A673 (cell line): ENCODE data around the gene ITGAV. TPM values are rescaled to one million over a fixed set of nuclear protein-coding genes. Genes with fewer than 3 reads are reported as not detected.

Source experiments
- BruUV-seq: library from RNA; stranded (reverse); fragments of 400-500 nt; replicated peaks from 2 replicates; lab custom pipeline; 2021; lab: Mats Ljungman, UMichigan
- CTCF ChIA-PET: fragments of 300-600 bp; sonication (Branson Sonifier 250); formaldehyde crosslinking; loops from one replicate; lab custom pipeline; 2022; ENCODE audit warnings: antibody characterized with exemption; lab: Charles Lee
- POLR2A ChIA-PET: fragments of 300-600 bp; sonication (Branson Sonifier 250); formaldehyde crosslinking; loops from one replicate; lab custom pipeline; 2022; ENCODE audit warnings: antibody characterized with exemption; ENCODE audit not compliant: low non-redundant PET; lab: Charles Lee
- DNase-seq: peaks from one replicate; pipeline ENCODE4 v3.0.0-alpha.2; 2015; ENCODE audit warnings: low spot score
- H3K27ac ChIP-seq: fragments of 200-600 bp; sonication (generic); 2 replicates; pipeline ENCODE4 v1.5.1; 2016; ENCODE audit warnings: mixed run types, low read depth, mild to moderate bottlenecking, mixed read lengths, antibody characterized with exemption, low read length; ENCODE audit not compliant: poor library complexity, severe bottlenecking
- H3K27me3 ChIP-seq: fragments of 200-600 bp; sonication (generic); replicated peaks from 2 replicates; pipeline ENCODE4 v1.6.1; 2017; ENCODE audit warnings: mixed run types, low read depth, mild to moderate bottlenecking, mixed read lengths, antibody characterized with exemption, low read length; ENCODE audit not compliant: insufficient read depth, poor library complexity
- H3K36me3 ChIP-seq: fragments of 200-600 bp; sonication (generic); 2 replicates; pipeline ENCODE4 v1.6.1; 2016; ENCODE audit warnings: mixed run types, mild to moderate bottlenecking, mixed read lengths, antibody characterized with exemption, low read length; ENCODE audit not compliant: insufficient read depth, poor library complexity, severe bottlenecking
- H3K4me1 ChIP-seq: fragments of 200-600 bp; sonication (generic); 2 replicates; pipeline ENCODE4 v1.6.1; 2017; ENCODE audit warnings: mixed run types, mild to moderate bottlenecking, mixed read lengths, antibody characterized with exemption, low read length; ENCODE audit not compliant: insufficient read depth, poor library complexity, severe bottlenecking
- H3K4me3 ChIP-seq: fragments of 200-600 bp; sonication (generic); 2 replicates; pipeline ENCODE4 v1.5.1; 2016; ENCODE audit warnings: low read depth, mixed run types, mild to moderate bottlenecking, mixed read lengths, low read length; ENCODE audit not compliant: poor library complexity, severe bottlenecking
- H3K9me3 ChIP-seq: fragments of 200-600 bp; sonication (generic); 2 replicates; pipeline ENCODE4 v1.6.1; 2016; ENCODE audit warnings: mixed run types, low read depth, mild to moderate bottlenecking, mixed read lengths, antibody characterized with exemption, low read length; ENCODE audit not compliant: poor library complexity, severe bottlenecking
- EZH2 ChIP-seq: fragments of 200-600 bp; sonication (generic); IDR thresholded peaks from 2 replicates; pipeline ENCODE4 v1.6.1; 2017; ENCODE audit warnings: borderline replicate concordance, low read depth, mild to moderate bottlenecking, mixed read lengths, antibody characterized with exemption, low read length; ENCODE audit not compliant: poor library complexity, severe bottlenecking
- intact Hi-C: fragments of 100-400 bp; cut with micrococcal nuclease; formaldehyde crosslinking; loops from one replicate; pipeline ENCODE4 v1.10.0; 2022; ENCODE audit not compliant: unreplicated experiment
- total RNA-seq: library from RNA; stranded (reverse); gene quantifications from 2 replicates; pipeline ENCODE4 v1.2.3, GENCODE V29; 2021
- TF ChIP-seq, protein P1 (sequence below): fragments of 300-800, 200-600 bp; sonication (generic); conservative IDR thresholded peaks from 2 replicates; pipeline ENCODE4 v1.5.1; 2017; ENCODE audit warnings: low read depth, mild to moderate bottlenecking, antibody characterized with exemption, low read length, moderate library complexity, mixed read lengths

The ITGAV gene
- total RNA-seq, 1 experiment from 2014 or later: 28.4 TPM

DNA sequence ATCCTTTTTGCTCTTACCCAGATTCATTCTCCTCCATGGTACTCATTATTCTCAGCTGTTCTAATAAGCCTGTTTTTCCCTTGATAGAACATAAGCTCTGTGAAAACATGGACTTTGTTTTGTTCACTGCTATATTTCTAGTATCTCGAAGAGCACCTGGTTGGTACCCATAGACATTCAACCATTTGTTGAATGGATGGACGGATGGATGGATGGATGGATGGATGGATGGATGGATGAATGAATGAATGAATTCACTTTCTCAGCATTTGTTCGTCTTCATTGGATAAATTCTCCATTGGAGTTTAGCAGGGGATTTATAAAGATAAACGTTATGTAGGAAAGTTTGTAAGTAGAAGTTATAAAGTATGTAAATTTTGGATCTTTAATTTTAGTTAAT, 106.9 kb downstream of the ITGAV start:
- POLR2A ChIA-PET: no interaction called here
- CTCF ChIA-PET: no interaction called here
- no peaks in the 10 kb centered on the region for H3K36me3 ChIP-seq
- BruUV-seq: no TSS peak
- H3K27ac ChIP-seq: no peak overlapping the region
- no peaks in the 10 kb centered on the region for H3K9me3 ChIP-seq
- H3K4me1 ChIP-seq: no peaks in the 10 kb centered on the region
- intact Hi-C loops: no loop called here
- TF ChIP-seq, protein P1, sequence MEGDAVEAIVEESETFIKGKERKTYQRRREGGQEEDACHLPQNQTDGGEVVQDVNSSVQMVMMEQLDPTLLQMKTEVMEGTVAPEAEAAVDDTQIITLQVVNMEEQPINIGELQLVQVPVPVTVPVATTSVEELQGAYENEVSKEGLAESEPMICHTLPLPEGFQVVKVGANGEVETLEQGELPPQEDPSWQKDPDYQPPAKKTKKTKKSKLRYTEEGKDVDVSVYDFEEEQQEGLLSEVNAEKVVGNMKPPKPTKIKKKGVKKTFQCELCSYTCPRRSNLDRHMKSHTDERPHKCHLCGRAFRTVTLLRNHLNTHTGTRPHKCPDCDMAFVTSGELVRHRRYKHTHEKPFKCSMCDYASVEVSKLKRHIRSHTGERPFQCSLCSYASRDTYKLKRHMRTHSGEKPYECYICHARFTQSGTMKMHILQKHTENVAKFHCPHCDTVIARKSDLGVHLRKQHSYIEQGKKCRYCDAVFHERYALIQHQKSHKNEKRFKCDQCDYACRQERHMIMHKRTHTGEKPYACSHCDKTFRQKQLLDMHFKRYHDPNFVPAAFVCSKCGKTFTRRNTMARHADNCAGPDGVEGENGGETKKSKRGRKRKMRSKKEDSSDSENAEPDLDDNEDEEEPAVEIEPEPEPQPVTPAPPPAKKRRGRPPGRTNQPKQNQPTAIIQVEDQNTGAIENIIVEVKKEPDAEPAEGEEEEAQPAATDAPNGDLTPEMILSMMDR: no peak
- TF ChIP-seq EZH2: no peak
- no peak overlapping the region for H3K4me3 ChIP-seq
- no peak for DNase-seq
- H3K27me3 ChIP-seq: no peaks in the 10 kb centered on the region

DNA sequence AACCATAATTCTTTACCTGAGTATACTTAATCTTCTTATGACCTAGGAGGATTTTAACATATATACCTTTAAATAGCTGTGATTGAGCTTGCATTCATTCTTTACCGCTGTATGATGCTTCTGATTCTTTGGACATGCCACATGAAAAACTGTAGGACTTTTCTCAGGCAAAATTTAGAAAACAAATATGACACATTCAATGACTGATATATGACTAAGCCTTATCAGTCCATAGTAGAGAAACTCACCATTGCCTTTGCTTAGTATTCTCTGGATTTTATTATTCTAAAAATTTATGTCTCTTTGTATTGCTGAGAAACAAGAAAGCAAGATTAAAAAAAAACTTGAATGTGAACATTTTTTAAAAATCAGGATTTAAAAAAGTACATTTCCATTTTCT, 107.7 kb downstream of the ITGAV start:
- no peaks in the 10 kb centered on the region for H3K4me1 ChIP-seq
- BruUV-seq: no TSS peak
- no peak overlapping the region for H3K4me3 ChIP-seq
- intact Hi-C loops: no loop called here
- ChIA-PET CTCF (no interaction called here), POLR2A (no interaction called here)
- H3K27ac ChIP-seq: no peak overlapping the region
- H3K36me3 ChIP-seq: no peaks in the 10 kb centered on the region
- no peaks in the 10 kb centered on the region for H3K9me3 ChIP-seq
- H3K27me3 ChIP-seq: no peaks in the 10 kb centered on the region
- no peak for TF ChIP-seq EZH2
- TF ChIP-seq, protein P1: no peak
- no peak for DNase-seq

DNA sequence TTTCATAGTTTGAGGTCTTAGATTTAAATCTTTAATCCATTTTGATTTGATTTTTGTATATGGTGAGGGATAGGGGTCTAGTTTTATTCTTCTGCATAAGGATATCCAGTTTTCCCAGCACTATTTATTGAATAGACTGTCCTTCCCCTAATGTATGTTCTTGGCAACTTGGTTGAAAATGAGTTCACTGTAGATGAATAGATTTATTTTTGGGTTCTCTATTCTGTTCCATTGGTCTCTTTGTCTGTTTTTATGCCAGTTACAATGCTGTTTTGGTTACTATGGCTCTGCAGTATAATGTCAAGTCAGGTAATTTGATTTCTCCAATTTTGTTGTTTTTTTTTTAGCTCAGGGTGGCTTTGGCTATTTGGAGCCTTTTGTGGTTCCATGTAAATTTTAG, 109.9 kb downstream of the ITGAV start:
- DNase-seq: no peak
- no peaks in the 10 kb centered on the region for H3K36me3 ChIP-seq
- H3K27ac ChIP-seq: no peak overlapping the region
- intact Hi-C loops: no loop called here
- ChIA-PET POLR2A (no interaction called here), CTCF (no interaction called here)
- no peaks in the 10 kb centered on the region for H3K9me3 ChIP-seq
- H3K4me3 ChIP-seq: no peak overlapping the region
- no peaks in the 10 kb centered on the region for H3K4me1 ChIP-seq
- BruUV-seq: no TSS peak
- no peaks in the 10 kb centered on the region for H3K27me3 ChIP-seq
- no peak for TF ChIP-seq EZH2
- TF ChIP-seq, protein P1: no peak
